SK-N-MC (cell line): ENCODE measurements around the gene CMTM1.

Experiments used
- DNase-seq: peaks from one replicate; pipeline ENCODE4 v3.0.0-alpha.2; 2011; ENCODE audit warnings: low read depth, low spot score
- H3K27ac ChIP-seq: fragments of 200-600 bp; sonication (generic); 2 replicates; pipeline ENCODE4 v1.5.1; 2016; ENCODE audit warnings: mixed run types
- H3K36me3 ChIP-seq: fragments of 200-600 bp; sonication (generic); 2 replicates; pipeline ENCODE4 v1.6.1; 2017; ENCODE audit warnings: antibody characterized with exemption, low read length, mixed read lengths; ENCODE audit not compliant: insufficient read depth
- H3K4me3 ChIP-seq: fragments of 200-600 bp; sonication (generic); 2 replicates; pipeline ENCODE4 v1.5.1; 2016
- H3K9ac ChIP-seq: fragments of 200-600 bp; sonication (generic); 2 replicates; pipeline ENCODE4 v1.8.0; 2017; ENCODE audit warnings: mixed run types, mixed read lengths; ENCODE audit not compliant: insufficient read length
- H3K9me3 ChIP-seq: fragments of 200-600 bp; sonication (generic); 2 replicates; pipeline ENCODE4 v1.6.1; 2017; ENCODE audit warnings: low read depth, mild to moderate bottlenecking, antibody characterized with exemption, low read length, moderate library complexity, mixed read lengths
- EZH2 ChIP-seq: fragments of 200-600 bp; sonication (generic); IDR thresholded peaks from one replicate; pipeline ENCODE4 v1.6.1; 2017; ENCODE audit warnings: antibody characterized with exemption
- FOXP2 ChIP-seq: optimal IDR thresholded peaks from 2 replicates; pipeline ENCODE3; 2011; ENCODE audit warnings: mild to moderate bottlenecking, moderate library complexity; ENCODE audit not compliant: insufficient read depth; ENCODE audit errors: extremely low read length, control extremely low read depth
- POLR2AphosphoS5 ChIP-seq: IDR thresholded peaks from 2 replicates; pipeline ENCODE4 v1.6.1; 2012; ENCODE audit warnings: mild to moderate bottlenecking, low read depth, low read length, borderline replicate concordance

The CMTM1 gene

DNA sequence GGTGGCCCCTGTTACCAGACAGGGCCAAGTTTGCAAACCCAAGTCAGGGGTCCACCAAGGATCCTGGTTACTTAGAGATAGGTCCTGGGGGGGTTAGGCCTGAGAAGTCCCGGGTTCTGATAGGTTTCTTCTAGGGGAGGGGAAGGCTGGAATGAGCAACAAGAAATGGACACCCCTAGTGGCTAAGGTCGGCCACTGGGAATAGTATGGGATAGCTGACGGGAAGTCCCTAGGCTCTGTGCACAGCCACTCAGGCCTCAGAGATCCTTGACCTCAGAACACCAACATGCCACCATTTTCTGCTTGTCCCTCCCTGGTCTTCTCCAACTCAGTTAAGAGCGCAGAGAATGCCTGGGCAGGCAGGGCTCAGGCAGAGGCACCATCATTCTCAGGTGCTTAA is 29.7 kb upstream of the CMTM1 start:
- Histone ChIP-seq H3K9ac (no peak overlapping the region), H3K27ac (no peak overlapping the region), H3K36me3 (no peaks in the 10 kb centered on the region), H3K4me3 (no peak overlapping the region), H3K9me3 (no peaks in the 10 kb centered on the region)
- TF ChIP-seq POLR2AphosphoS5: no peak
- no peak for TF ChIP-seq EZH2
- no peak for TF ChIP-seq FOXP2
- no peak for DNase-seq

DNA sequence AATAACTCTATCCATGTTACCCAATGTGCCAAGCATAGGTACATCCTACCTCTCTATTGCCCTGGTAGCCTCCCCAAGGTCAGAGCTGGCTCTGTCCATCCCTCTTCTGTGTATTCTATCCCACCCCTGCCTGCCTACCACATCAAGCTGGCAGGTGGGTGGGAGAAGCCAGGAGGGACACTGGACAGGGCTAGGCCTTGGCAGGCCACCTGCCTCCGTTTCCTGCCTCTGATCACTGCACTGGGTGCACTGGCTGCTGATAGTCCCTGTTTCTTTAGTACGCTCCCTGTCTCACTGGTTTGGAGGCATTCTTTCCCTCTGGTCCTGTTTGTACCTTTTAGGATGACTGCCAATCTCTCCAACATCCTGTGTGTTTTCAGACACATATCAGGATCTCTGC is 29.0 kb upstream of the CMTM1 start:
- H3K27ac ChIP-seq: no peak overlapping the region
- no peak for TF ChIP-seq POLR2AphosphoS5
- no peak for TF ChIP-seq EZH2
- TF ChIP-seq FOXP2: no peak
- no peaks in the 10 kb centered on the region for H3K36me3 ChIP-seq
- no peaks in the 10 kb centered on the region for H3K9me3 ChIP-seq
- no peak overlapping the region for H3K9ac ChIP-seq
- no peak overlapping the region for H3K4me3 ChIP-seq
- no peak for DNase-seq

DNA sequence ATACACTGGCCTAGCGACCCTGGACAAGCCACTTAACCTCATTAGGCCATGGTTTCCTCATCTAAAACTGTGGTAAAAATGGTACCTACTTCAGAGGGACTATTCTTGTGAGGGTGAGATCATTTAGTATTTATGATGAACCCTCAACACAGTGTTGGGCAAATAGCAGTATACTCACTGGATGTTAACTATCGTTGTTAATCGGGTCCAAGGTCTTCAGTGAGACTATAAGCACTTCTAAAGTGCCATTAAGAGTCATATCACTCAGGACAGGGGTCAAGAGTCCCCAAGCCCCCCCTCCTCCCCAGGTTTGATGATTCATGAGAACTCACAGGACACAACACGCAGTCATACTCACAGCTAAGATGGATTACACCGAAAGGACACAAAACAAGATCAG is 27.3 kb upstream of the CMTM1 start:
- DNase-seq: no peak
- no peak overlapping the region for H3K27ac ChIP-seq
- no peak overlapping the region for H3K4me3 ChIP-seq
- no peak overlapping the region for H3K9ac ChIP-seq
- TF ChIP-seq FOXP2 (no peak), EZH2 (no peak), POLR2AphosphoS5 (no peak)
- H3K9me3 ChIP-seq: no peaks in the 10 kb centered on the region
- no peaks in the 10 kb centered on the region for H3K36me3 ChIP-seq

DNA sequence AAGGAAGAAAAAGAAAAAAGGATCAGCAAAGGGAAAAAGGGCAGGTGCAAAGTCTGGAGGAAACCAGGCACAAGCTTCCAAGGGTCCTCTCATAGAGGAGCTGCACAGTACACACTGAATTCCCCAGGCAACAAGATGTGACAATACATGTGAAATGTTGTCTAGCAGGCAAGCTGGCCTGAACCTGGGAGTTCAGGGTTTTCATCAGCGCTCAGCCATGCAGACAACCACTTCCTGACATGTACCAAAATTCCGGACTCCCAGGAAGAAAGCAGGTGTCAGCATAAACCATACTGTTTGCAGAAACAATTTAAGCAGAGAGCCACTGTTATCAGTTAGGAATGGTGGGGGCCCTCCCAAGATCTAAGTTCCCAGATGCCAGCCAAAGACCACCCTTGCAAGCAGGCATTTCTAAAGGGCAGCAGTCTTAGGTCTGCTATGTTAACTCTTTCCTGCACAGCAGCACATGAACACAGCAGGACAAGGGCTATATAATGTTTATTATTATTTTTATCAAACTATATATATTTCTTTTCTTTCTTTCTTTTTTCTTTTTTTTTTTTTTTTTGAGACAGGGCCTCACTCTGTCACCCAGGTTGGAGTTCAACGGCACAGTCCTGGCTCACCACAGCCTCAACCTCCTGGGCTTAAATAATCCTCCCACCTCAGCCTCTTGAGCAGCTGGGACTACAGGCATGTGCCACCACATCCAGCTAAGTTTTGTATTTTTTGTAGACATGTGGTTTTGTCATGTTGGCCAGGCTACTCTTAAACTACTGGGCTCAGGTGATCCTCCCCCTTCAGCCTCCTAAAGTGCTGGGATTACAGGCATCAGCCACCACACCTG is 26.4 kb upstream of the CMTM1 start:
- Histone ChIP-seq H3K36me3 (no peaks in the 10 kb centered on the region), H3K9ac (no peak overlapping the region), H3K4me3 (no peak overlapping the region), H3K9me3 (no peaks in the 10 kb centered on the region), H3K27ac (no peak overlapping the region)
- DNase-seq: no peak
- TF ChIP-seq EZH2: no peak
- no peak for TF ChIP-seq POLR2AphosphoS5
- no peak for TF ChIP-seq FOXP2

DNA sequence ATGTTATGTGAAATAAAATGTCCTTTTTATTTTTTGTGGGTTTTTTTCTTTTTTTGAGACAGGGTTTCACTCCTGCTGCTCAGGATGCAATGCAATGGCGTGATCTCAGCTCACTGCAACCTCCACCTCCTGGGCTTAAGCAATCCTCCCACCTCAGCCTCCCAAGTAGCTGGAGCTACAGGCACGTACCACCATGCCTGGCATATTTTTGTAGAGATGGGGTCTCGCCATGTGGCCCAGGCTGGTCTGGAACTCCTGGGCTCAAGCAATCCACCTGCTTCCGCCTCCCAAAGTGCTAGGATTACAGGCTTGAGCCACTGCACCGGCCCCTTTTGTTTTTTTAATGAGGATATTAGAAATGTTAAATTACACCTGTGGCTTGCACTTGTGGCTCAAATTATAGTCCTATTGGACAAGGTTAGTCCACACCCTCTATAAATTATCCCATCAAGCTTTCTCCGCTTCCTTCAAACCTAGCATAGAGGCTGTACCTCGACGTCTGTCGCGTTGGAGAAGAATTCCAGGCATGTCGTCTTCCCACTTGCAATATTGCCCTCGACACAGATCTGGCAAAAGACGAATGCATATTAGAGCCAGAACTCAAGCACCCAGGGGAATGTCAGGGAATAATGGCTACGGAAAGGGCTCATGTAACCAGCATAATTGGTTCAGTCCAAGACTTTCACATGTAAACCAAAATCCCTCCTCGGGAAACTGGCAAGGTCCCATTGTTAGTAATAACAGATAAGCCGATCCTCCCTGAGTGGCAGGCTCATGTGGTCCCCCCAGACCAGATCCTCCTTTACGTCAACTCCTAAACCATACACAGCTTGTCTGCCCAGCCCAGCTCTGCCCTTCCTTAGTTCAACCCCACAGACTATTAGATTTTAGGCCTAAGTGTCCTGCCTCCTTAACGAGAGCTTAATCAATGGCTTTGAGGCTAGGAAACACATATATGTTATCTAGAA is 24.6 kb upstream of the CMTM1 start:
- TF ChIP-seq EZH2: no peak
- no peak for TF ChIP-seq POLR2AphosphoS5
- no peak for TF ChIP-seq FOXP2
- Histone ChIP-seq H3K36me3 (no peaks in the 10 kb centered on the region), H3K4me3 (no peak overlapping the region), H3K9ac (no peak overlapping the region), H3K27ac (no peak overlapping the region), H3K9me3 (no peaks in the 10 kb centered on the region)
- DNase-seq: no peak

DNA sequence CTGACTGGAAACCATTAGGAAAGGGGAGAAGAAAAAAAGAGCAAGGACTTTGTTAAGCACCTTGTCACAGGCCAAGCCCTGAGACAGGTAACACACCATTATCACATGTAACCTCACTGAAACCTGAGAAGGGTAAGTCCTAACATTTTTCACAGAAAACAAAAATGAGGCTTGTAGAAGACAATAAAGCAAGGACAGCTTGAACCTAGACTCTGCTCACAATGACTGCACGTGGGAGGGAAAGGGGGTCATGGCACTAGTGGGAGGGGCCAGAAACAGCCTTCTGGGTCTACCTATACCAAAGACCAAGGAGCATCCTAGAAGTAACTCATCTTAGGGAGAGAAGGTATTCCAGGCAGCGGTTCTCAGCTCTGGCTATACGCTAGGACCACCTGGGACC is 23.8 kb upstream of the CMTM1 start:
- no peaks in the 10 kb centered on the region for H3K9me3 ChIP-seq
- H3K4me3 ChIP-seq: no peak overlapping the region
- TF ChIP-seq FOXP2: no peak
- TF ChIP-seq EZH2: no peak
- no peak for TF ChIP-seq POLR2AphosphoS5
- no peak overlapping the region for H3K27ac ChIP-seq
- DNase-seq: no peak
- H3K36me3 ChIP-seq: no peaks in the 10 kb centered on the region
- no peak overlapping the region for H3K9ac ChIP-seq

DNA sequence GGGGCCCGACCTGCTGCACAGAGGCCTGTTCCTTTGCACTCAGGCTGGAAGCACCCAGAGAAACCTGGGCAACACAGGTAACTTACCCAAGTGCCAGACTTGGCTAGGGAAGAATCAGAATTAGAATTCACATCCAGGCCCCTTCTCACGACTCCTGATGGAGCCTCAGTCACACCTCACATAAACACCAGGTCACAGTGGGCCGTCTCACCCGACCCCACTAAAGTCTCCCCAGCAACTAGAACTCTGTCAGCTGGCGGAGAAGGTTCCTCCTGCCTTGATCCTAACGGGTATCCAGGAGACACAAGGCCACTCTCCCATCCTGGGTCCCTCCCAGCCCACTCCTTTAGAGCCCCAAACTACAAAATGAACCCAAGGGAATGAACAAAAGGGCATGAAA is 22.7 kb upstream of the CMTM1 start:
- Histone ChIP-seq H3K9ac (no peak overlapping the region), H3K27ac (no peak overlapping the region), H3K36me3 (no peaks in the 10 kb centered on the region), H3K4me3 (no peak overlapping the region), H3K9me3 (no peaks in the 10 kb centered on the region)
- DNase-seq: no peak
- TF ChIP-seq EZH2: no peak
- TF ChIP-seq FOXP2: no peak
- TF ChIP-seq POLR2AphosphoS5: no peak

DNA sequence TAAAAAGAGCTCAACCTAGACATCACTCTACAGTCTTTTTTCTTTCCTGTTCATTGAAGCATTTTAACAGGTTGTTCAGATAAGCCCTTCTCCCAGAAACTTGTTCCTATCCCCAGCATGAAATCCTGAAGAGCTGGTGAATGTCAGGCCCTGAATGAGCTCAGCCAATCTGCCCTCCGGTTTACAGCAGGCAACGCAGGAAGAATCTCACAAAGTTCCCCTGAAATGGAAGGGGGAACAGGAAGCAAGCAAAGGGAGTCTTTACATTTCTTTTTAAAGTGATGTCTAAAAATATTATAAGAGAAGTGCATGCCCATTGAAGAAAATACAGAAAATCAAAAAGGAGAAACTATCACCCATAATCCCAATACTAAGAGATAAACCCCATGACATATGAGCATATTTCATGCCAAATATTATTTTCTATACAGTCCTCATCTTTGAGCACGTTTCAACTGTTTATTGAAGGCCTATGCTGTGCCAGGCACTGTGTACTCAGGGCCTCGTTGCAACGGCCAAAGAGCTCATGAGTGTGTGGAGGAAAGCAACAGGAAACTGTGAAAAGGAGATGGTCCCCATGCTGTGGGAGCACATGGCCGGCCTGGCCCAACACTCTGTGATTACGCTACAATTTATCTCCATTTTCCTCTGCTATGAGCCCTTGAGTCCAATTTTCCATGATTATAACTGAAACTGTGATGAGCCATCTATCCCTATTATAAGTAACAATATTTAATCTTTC is 22.1 kb upstream of the CMTM1 start:
- H3K36me3 ChIP-seq: no peaks in the 10 kb centered on the region
- H3K9me3 ChIP-seq: no peaks in the 10 kb centered on the region
- no peak overlapping the region for H3K27ac ChIP-seq
- DNase-seq: no peak
- H3K9ac ChIP-seq: no peak overlapping the region
- H3K4me3 ChIP-seq: no peak overlapping the region
- no peak for TF ChIP-seq FOXP2
- TF ChIP-seq EZH2: no peak
- no peak for TF ChIP-seq POLR2AphosphoS5
